Measurements from ENCODE around the gene IGSF3.
"Not testable (repeated sequence)": the region's sequence is repeated elsewhere in the genome, so short reads cannot be mapped to it uniquely, and the experiment has no call there.

DNA sequence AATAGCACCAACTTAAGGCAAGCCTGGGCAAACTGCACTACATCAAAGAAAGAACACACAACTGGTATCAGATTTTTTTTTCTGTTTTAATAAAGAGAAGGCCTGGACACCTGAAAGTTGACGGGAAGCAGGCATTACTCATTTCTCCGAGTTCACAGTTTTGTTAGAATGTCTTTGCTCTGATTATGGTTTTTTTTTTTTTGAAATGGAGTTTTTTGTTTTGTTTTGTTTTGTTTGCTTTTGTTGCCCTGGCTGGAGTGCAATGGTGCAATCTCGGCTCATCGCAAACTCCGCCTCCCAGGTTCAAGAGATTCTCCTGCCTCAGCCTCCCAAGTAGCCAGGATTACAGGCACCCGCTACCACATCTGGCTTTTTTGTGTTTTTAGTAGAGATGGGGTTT lies 9.7 kb downstream of the IGSF3 start:
- TF ChIP-seq CTCF (IDR thresholded peaks at IDR 0.05; ENCODE audit: insufficient read depth, low read length); SPI1 (IDR thresholded peaks at IDR 0.05; ENCODE audit: borderline replicate concordance, low read depth); GABPA (IDR thresholded peaks at IDR 0.05; ENCODE audit: low read depth): not testable (repeated sequence)
